ENCODE data around the gene AADAC.

DNA sequence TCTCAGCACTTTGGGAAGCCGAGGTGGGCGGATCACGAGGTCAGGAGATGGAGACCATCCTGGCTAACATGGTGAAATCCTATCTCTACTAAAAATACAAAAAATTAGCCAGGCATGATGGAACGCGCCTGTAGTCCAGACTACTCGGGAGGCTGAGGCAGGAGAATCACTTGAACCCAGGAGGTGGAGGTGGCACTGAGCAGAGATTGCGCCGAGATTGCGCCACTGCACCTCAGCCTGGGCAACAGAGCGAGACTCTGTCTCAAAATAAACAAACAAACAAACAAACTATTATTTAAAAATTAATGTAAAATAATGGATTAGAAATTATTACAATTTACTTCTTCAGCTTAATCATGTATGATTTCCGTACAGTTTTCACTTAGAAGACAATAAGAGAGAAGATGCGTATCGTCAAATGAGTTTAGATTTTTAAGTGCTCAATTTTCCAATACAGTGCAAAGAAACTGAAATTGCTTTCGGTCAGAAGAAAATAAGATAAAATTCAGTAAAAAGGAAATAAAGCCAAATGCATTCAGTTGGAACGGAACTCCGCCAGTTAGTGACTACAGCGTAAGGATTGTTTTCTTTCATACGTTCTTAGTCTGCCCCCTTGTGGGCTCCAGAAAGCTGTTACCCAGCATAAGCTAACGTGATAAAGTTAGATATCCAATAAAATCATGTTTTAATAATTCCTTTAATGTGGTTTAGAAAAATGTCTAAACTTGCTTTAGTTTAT is 24.8 kb downstream of the AADAC start:
- TF ChIP-seq, protein P1, sequence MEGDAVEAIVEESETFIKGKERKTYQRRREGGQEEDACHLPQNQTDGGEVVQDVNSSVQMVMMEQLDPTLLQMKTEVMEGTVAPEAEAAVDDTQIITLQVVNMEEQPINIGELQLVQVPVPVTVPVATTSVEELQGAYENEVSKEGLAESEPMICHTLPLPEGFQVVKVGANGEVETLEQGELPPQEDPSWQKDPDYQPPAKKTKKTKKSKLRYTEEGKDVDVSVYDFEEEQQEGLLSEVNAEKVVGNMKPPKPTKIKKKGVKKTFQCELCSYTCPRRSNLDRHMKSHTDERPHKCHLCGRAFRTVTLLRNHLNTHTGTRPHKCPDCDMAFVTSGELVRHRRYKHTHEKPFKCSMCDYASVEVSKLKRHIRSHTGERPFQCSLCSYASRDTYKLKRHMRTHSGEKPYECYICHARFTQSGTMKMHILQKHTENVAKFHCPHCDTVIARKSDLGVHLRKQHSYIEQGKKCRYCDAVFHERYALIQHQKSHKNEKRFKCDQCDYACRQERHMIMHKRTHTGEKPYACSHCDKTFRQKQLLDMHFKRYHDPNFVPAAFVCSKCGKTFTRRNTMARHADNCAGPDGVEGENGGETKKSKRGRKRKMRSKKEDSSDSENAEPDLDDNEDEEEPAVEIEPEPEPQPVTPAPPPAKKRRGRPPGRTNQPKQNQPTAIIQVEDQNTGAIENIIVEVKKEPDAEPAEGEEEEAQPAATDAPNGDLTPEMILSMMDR (IDR thresholded peaks at IDR 0.05; ENCODE audit: poor library complexity), result peak; percentile 91
- TF ChIP-seq EZH2 (IDR thresholded peaks at IDR 0.05; ENCODE audit: borderline replicate concordance), result no peak
